Keratinocyte (primary cell): ENCODE measurements around the gene SLC25A13.

ENCODE experiments used
- CTCF ChIP-seq, 3 experiments: IDR thresholded peaks in 1 of 3; conservative IDR thresholded peaks in 1 of 3; optimal IDR thresholded peaks in 1 of 3; 2 replicates in 2 of 3; 3 replicates in 1 of 3; pipeline versions ENCODE3 to v1.5.1; 2011; ENCODE audit warnings: low read length in 3 of 3, mild to moderate bottlenecking in 3 of 3, moderate library complexity in 2 of 3, control low read depth in 1 of 3, inconsistent platforms in 1 of 3; ENCODE audit not compliant: insufficient read depth in 2 of 3; ENCODE audit errors: extremely low read depth in 1 of 3
- EZH2 ChIP-seq: IDR thresholded peaks from one replicate; pipeline ENCODE4 v1.6.1; 2012; ENCODE audit warnings: inconsistent platforms, mild to moderate bottlenecking, low read length, moderate library complexity

- TF ChIP-seq EZH2 (no peak), CTCF (optimal IDR thresholded peaks at IDR 0.05 in 1 of 3, IDR thresholded peaks at IDR 0.05 in 1 of 3, conservative IDR thresholded peaks at IDR 0.05 in 1 of 3; ENCODE audit: extremely low read depth in 1 of 3, insufficient read depth in 2 of 3, low read length in 3 of 3) (no peak)
Measured at GRCh38 chr7:96088579-96088978, 233.3 kb downstream of the SLC25A13 start.
